Measurements from ENCODE around the gene HES6. TPM values are rescaled to one million over a fixed set of nuclear protein-coding genes. Genes with fewer than 3 reads are reported as not detected.

HES6 gene
- polyA plus RNA-seq, 1 experiment, result 1.7 TPM

DNA sequence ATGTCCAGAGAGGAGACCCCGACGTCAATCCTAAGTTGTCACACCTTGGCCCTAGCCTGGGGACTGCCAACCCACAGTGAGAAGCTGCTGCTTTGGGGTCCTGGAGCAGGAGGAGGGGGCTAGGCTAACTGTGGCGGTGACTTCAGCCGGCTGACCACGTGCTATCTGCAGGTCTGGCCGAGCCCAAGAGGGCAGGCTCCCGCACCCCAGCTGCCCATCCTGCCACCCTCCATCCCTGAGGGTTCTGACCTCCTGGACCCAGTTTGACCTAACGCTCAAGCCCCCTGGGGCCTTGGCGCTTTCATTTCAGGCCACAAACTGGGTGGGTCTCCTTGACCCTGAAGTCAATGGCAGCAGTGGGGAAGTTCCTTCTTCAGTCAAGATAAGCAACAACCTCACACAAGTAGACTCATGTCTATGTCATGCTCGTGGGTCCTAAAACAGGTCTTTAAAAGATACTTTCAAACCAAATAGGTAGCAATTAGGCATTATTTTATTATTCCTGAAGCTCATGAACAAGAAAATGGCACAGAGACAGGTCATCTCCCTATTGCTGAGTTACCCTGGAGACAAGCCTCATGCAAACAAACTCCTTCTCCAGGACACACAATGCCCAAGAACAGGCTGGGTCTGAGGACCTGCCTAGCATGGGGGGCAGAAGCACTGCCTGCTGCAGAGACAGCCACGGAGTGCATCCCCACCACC is 2.3 kb downstream of the HES6 start:
- ChIA-PET CTCF (no interaction called here), POLR2A (no interaction called here)
- TF ChIP-seq CTCF (IDR thresholded peaks at IDR 0.05; ENCODE audit: insufficient read depth, low read depth, low read length), result no peak
- no peak for DNase-seq (ENCODE audit: low read depth)
- Histone ChIP-seq H3K4me3 (ENCODE audit: low read depth, low read length) (no peak overlapping the region), H3K27me3 (ENCODE audit: control insufficient read depth, insufficient read depth, low read length) (peaks cover 16% of the 10 kb centered on the region), H3K36me3 (ENCODE audit: control insufficient read depth, insufficient read depth, low read length) (no peaks in the 10 kb centered on the region)

- ChIA-PET POLR2A (no interaction called here), CTCF (interaction anchor here (1.2 kb wide), 1 partner anchor 20 kb away, joined by 3 read pairs; no protein-coding TSS in a partner anchor)
- Histone ChIP-seq H3K27me3 (ENCODE audit: control insufficient read depth, insufficient read depth, low read length) (peaks cover 14% of the 10 kb centered on the region), H3K36me3 (ENCODE audit: control insufficient read depth, insufficient read depth, low read length) (no peaks in the 10 kb centered on the region), H3K4me3 (ENCODE audit: low read depth, low read length) (no peak overlapping the region)
- no peak for DNase-seq (ENCODE audit: low read depth)
- TF ChIP-seq CTCF (IDR thresholded peaks at IDR 0.05; ENCODE audit: insufficient read depth, low read depth, low read length), result no peak
Measured at GRCh38 chr2:238236571-238236970, 3.3 kb downstream of the HES6 start.

DNA sequence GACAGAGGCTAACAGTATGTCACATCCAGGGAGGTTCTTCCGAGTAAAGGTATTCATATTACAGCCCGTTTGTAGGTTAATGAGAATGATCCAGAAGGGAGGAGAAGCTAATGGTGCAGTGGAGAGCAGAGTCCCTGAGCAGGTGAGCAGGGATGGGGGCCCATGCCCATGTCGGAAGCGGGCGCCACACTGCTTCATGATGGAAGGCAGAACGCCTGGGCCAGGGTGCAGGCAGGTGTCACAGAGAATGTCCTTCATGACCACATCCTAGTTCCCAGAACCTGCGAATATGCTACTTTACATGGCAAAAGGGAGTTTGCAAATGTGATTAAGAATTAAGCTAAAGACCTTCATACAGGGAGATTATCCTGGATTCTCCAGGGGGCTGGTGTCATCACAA is 4.0 kb downstream of the HES6 start:
- H3K27me3 ChIP-seq (ENCODE audit: control insufficient read depth, insufficient read depth, low read length), result peaks cover 15% of the 10 kb centered on the region
- TF ChIP-seq CTCF (IDR thresholded peaks at IDR 0.05; ENCODE audit: insufficient read depth, low read depth, low read length), result no peak
- H3K36me3 ChIP-seq (ENCODE audit: control insufficient read depth, insufficient read depth, low read length), result no peaks in the 10 kb centered on the region
- POLR2A ChIA-PET, result no interaction called here
- DNase-seq (ENCODE audit: low read depth), result no peak
- no peak overlapping the region for H3K4me3 ChIP-seq (ENCODE audit: low read depth, low read length)
- CTCF ChIA-PET, result interaction anchor here (1.2 kb wide), 1 partner anchor 21 kb away, joined by 3 read pairs; no protein-coding TSS in a partner anchor

DNA sequence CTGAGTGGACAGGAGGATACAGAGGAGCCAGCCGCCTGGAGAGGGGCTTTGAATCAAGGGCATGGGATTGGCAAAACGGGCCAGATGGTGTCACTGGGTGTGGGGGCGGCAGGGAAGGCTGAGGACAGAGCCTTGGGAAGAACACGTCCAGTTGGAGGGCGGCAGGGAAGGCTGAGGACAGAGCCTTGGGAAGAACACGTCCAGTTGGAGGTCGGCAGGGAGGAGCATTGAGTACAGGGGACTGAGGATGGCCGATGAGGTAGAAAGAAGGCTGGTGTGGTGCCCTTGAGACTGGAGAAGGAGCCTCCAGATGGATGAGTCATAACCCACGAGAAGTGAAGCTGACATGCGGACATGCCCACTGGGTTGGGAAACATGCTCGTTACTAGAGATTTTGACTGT is 4.5 kb downstream of the HES6 start:
- Histone ChIP-seq H3K27me3 (ENCODE audit: control insufficient read depth, insufficient read depth, low read length) (peaks cover 17% of the 10 kb centered on the region), H3K4me3 (ENCODE audit: low read depth, low read length) (no peak overlapping the region), H3K36me3 (ENCODE audit: control insufficient read depth, insufficient read depth, low read length) (no peaks in the 10 kb centered on the region)
- ChIA-PET POLR2A (no interaction called here), CTCF (no interaction called here)
- no peak for TF ChIP-seq CTCF (IDR thresholded peaks at IDR 0.05; ENCODE audit: insufficient read depth, low read depth, low read length)
- no peak for DNase-seq (ENCODE audit: low read depth)

- H3K4me3 ChIP-seq (ENCODE audit: low read depth, low read length), result no peak overlapping the region
- ChIA-PET CTCF (interaction anchor here (0.7 kb wide), 1 partner anchor 22 kb away, joined by 3 read pairs; no protein-coding TSS in a partner anchor), POLR2A (no interaction called here)
- TF ChIP-seq CTCF (IDR thresholded peaks at IDR 0.05; ENCODE audit: insufficient read depth, low read depth, low read length), result no peak
- no peaks in the 10 kb centered on the region for H3K36me3 ChIP-seq (ENCODE audit: control insufficient read depth, insufficient read depth, low read length)
- H3K27me3 ChIP-seq (ENCODE audit: control insufficient read depth, insufficient read depth, low read length), result peaks cover 23% of the 10 kb centered on the region
- no peak for DNase-seq (ENCODE audit: low read depth)
Measured at GRCh38 chr2:238233625-238234024, 6.2 kb downstream of the HES6 start.

All from BJ (cell line).